GM21390 (cell line): ENCODE measurements around the gene PCMTD2.

Experiments used
- ATAC-seq: cut with Tn5 transposase; IDR thresholded peaks from one replicate; pipeline ENCODE4 v1.9.1; 2021; ENCODE audit not compliant: unreplicated experiment

The PCMTD2 gene

DNA sequence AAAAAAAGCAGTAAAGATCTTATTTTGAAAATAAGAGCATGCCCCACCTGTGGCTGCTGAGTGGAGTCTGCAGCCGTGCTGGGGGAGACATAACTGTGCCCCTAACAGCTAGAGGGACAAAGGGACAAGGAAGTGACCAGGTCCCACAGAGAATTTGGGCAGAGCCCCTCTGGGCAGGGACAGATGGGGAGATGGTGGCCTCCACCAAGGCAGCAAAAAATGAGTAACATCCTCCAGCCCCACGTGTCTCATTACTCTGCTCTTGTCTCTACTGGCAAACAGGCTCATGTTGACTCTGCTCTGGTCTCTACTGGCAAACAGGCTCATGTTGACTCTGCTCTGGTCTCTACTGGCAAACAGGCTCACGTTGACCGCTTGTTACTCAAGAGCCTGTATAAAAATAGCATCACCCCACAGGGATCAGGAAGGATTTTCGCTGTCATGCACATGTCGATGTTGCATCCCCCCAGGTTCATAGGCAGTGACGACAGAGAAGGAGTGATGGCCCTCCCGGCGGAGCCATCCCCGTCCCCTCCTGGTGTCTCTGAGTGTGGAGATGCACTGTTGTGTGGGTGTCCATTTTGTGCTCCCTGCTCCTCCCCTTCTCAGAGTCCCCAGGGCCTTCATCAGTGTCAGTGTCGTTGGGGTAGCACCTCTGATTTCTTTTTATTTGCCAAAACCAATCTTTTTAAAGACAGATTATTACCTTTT, 17.3 kb upstream of the PCMTD2 start:
- no peak for ATAC-seq

DNA sequence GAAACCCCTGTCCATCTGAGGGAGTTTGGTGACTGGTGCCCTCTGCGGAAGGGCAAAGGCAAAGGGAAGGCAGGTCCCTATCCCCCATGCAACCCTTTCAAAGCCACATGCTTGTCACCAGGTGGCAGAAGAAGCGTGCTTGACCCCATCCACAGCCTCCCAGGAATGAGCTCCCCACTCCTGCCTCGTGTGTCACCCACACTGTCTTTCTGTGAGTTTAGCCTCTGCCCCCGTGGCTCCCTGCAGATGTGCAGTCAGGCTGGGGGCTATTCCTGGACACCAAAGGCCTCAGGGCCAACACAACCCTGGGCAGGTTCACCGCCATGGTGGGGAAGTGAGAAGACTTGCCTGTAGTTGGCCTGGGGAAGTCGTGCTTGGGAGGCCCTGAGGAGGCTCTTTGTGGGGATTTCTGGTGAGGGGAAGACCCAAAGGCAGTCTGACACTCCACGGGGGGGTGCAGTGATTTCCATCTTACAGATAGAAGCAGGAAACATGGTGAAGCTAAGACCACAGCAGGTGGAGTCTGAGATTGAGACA, 16.6 kb upstream of the PCMTD2 start:
- no peak for ATAC-seq

DNA sequence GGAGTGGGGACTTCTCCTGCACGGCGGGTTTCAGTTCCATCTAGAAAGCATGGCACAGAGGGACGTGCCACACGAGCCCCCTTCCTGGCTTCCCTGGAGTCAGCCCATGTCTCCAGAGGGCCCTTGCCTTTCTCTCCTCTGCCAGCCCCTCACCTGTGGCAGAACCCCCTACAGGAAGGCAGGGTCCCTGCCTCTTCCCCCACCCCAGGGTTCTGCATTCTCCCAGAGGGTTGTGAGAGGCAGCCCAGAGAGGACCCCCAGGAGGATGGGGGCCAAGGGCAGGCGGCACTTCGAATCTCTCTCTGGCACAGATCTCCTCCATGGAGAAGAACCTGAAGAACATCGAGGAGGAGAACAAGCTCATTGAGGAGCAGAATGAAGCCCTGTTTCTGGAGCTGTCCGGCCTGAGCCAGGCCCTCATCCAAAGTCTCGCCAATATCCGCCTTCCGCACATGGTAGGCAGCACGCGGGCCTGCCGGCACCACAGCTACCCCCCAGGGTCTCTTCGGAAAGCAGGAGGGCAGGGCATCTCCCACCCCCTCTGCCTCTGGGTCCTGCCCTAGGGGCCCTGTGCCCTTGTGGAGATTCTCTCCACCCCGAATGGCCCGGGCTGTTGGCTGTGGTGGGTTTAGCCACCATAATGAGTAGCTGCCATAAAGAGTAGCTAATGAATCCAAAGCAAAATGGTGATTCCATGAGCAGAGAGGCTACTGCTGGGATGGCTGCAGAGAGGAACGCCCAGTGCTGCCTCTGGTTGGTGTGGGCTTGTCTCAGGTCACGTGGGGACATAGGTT, 15.9 kb upstream of the PCMTD2 start:
- no peak for ATAC-seq

DNA sequence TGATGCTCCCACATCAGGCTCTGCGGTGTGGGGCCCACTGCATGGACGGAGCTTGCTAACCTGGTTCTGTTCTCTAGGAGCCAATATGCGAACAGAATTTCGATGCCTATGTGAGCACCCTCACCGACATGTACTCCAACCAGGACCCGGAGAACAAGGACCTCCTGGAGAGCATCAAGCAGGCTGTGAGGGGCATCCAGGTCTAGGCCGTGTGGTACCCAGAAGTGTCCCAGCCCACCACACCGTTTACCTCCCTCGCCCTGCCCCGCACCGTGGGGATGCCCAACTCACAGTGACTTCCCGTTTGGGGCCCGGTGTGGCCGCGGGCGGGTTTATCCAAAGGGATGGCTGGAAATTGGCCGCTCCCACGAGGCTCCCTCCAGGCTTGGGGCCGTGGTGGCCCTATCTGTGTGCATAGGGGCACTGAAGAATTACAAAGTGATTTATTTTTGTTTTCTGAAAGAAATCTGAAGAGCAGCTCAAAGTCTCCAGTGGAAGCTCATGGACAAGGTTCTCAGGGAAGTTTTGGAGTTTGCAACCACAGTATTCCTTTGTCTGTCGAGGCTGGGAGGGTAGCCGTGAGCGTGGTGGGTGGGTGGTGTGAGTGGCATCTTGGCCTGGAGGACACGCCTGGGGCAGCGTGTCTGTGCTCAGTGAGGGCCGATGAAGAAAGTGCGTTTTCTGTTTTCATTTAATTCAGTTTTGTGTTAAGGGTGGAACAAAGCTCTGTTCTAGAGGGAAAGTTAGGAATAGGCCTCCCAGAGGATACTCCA, 15.1 kb upstream of the PCMTD2 start:
- no peak for ATAC-seq

DNA sequence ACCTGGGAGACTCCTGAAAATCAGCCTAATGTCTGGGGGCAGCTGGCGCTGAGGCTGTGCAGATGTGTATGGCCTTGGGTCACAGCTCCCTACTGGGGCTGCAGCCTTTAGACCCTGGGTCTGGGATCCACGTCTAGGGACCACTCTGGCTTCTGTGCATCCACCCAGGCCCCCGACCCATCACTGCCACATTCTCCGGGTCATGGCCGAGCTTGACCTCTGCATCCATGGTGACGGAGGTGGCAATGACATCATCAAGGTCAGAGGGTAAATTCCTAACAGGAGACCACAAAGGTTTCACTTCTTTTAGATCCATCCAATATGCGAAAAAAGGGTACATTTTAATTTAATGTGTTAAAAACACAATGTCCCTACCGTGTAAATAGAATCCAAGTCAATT, 14.5 kb upstream of the PCMTD2 start:
- no peak for ATAC-seq

DNA sequence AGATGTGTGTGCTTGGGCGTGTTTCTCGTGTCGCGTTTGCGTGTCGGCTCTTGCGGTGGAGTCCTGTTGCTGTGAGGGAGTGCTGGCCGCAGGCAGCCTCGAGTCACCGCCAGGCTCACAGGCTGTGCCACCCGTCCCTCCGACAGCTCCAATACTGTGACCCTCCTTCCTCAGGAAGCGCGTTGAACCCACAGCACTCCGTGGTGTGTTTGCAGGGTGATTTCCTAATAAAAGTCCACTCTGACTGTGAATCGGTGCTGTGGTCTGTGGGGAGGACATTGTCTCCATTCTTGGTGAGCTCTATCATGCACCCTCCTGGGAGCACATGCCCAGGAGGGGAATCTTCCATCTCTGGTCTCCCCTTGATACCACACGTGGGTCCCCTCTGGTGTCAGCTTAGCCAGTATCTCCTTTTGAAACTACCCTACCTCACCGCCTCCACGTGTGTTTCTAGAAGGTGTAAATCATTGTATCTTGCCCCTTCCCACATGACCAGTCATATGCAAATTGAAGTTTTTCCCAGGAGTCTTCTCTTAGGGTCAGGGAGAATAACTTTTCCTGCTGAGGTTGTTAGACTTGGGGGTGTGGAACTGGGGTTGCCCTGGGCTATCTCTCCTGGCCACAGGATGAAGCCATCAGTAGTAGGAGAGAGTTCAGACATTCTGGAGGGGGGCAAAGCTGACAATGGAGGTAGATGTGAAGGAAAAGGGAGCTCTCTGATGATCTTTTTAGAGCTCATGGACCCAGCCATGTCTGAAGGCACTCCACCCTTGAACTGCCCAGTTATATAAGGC, 13.3 kb upstream of the PCMTD2 start:
- ATAC-seq: no peak

DNA sequence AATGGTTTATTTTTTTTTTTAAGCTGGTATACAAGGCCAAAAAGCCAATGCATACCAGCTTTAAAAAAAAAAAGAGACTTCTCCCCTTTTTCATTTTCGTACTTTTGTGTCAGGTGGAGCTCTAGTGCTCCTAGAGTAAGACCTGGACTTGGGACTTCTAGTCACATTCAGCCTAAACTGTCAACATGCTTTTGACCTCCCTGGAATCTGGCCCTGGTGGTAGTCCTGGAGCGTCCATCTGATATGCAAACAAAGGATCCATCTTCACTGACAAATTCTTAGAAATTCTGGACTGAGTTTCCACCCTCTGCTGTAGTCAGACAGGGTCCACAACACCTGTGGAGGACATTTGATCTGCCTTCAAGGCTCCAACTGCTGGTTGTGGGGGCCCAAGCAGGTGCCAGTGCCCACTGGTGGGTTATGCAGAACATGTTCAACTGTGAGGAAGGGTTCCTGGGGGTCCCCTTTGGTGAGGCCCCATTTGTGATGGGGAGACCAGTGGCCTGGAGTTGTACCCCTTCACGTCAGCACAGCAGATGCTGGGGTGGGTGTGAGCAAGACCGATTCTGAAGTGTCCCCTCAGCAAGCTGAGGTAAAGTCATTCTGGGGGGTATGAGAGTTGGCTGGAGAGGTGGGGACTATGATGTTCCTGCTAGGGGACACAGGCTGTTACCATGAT, 12.6 kb upstream of the PCMTD2 start:
- no peak for ATAC-seq

DNA sequence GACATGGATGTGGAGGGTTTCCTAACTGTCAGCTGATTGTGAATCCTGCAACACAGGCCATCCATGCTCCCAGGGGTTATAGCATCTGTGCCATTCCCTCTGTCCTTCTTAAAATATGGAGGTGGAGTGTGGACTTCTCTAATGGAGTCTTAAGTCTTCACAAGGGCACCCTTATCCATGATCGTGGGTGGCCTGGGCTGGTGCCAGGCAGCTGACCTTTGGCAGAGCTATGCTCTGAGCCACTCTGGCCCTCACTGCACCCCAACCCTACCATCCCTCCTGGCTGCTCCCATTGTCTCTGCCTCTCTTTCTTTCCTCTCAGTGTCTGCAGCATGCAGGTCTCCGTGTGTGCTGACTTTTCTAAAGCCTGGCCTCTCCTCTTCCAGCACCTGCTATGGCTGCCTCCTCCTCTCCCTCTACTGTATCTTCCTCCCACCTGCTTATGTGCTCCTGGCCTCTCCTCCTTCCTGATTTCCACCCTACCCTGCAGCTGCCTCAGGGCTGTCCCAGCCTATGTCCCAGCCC, 11.2 kb upstream of the PCMTD2 start:
- ATAC-seq: no peak

DNA sequence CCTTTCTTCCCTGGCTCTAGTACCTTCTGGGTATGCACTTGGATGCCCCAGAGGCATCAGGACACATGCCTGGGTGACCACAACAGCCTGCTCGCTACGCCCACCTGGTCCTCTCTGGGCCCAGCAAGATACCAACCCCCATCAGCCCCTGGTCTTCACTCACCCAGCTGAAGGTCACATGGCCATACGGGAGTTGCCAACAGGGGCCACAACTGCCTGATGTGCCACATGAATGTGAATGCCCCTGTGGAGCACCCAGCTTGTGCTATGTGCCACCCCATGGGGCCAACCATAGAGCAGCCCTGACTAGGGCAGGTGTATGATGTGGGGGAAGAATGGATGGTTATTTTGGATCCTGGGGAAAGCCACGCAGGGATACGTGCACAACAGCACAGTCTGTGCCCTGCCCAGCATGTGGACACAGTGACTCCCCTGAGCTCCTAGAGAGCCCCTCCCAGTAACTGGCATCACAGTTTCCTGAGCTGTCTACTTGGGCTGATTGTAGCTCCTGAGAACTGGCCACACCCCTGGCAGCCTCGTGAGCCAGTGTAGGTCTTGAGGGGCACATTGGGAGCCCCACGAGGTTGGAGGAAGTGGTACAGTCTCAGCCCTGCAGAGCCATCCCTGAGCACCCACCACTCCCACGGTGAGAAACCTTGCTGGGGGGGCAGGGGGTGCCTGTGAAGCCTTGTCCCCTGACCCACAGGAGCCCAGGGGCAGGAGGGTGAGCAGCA, 10.5 kb upstream of the PCMTD2 start:
- no peak for ATAC-seq

DNA sequence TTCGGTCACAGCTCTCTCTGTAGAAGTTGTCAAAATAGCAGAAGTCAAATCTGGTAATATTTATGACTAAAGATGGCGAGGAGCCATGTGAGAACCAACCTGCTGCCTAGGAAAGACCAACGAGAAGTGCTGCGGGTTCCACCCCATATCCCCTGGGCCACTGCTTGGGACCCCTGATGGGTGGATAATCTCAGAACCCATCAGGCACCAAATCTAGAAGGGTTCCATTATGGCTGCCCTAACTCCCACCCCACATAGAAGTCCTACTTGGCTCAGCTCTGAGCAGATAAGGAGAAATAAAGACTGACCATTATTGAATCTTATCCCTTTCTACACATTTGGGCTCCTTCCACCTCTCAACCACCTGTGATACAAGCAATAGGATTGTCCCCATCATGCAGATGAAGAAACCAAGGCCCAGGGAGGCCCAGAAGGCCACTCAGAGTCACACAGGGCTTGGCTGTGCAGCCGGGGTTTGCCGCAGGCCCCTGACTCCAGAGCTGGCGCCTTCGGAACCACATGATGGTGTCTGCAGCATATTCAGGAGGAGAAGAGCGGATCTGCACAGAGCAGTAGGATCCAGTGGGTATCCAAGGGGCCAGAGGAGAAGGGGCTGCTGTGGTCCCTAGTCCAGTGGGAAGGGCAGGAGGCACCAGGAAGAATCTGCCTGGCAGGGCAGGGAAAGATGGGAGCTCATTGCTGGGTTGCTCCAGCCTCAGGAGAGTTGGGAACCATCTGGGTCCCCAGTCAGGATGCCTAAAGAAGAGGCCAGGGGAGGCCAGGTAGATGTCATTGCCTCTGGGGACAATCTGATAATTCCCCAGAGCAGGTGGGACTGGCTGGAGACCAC, 9.6 kb upstream of the PCMTD2 start:
- no peak for ATAC-seq

DNA sequence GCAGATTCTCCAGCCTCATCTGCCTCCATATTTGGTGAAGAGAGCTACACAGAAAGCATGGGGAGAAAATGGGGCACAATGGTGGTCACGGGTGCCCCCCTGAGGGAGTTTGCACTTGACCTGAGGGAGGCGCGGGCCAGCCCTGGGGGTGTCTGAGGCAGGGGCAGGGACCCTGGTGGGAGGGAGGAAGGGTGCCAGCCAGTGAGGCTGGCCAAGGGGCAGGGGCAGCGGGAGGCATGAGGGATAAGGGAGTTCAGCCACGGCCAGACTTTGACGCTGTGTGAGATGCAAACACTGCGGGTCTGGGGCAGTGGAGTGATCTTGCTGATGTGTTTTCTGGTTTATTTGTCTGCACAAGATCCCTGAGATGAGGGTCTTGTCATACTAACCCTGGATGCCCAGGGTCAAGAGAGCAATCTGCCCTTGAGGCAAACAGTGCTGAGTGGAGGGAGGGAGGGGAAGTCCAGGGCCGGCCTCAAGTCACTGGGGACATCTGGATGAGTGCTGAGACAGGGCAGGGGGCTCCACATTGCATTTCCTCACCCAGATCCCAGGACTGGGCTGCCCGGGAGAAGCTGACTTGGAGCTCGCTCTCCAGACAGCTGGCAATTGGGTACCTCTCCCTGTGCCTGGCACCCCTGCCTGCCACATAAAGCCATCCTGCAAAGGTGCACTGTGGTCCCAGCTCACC, 8.8 kb upstream of the PCMTD2 start:
- no peak for ATAC-seq

DNA sequence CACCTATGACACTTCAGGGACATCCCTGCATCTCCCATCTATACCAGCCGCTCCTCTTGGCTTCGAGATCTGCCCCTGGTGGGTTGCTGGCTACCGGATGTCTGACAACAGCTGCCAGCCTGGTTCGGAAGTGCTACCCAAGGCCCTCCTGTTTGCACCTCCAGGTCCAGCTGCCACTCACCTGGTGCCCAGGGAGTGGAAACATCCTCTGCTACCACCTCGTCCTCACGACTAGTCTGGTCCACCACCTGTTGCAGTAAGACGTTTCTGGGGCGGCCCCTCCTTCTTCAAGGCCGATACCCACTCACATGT, 8.3 kb upstream of the PCMTD2 start:
- ATAC-seq: no peak

DNA sequence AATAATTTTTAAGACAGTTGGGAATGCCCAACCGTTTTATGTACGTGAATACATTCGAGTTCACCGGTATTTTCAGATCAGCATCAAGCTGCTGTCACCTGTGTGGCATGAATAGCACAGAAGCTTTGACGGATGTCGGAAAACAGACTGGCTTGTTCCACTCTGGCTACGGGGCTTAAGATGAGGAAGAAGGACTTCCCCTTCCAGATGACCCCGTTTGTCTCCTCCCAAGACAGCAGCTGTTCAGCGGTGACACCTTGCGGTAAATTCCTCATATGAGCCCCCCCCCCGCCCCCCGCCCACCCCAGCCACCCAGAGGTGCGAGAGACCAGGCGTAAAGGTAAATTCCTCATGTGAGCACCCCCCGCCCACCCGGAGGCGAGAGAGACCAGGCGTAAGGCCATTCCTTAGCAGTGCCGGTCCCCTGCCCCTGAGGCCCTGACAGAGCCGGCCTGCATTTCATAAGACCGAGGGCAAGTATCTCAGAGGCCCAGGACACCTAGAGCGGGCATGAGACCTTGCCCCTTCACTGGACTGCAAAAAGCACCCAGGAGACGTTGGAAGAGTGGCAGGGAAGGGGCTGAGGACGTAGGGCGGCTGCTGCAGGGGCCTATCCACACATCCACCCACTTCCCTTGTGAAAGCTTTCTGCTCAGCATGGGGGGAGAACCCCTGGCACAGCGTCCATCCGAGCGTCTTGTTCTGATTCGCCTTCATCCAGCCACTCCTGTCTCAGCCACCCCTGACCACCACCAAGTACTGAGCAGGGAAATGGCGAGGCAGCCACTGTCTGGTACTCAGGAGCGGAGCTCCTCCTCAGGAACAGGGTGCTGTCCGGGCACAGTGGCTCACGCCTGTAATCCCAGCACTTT, 7.3 kb upstream of the PCMTD2 start:
- ATAC-seq: no peak

DNA sequence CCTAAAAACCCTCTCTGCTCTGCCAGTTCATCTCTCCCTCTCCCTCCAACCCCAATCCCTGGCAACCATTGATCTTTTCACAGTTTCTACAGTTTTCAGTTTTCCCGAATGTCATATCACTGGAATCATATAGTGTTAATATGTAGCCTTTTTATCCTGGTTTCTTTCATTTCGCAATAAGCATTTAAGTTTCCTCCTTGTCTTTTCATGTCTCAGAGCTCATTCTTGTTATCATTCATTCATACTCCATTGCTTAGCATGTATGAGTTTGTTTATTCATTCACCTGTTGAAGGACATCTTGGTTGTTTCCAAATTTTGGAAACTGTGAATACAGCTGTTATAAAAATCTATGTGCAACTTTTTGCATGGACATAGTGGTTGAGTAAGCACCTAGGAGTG, 5.5 kb upstream of the PCMTD2 start:
- ATAC-seq: no peak

DNA sequence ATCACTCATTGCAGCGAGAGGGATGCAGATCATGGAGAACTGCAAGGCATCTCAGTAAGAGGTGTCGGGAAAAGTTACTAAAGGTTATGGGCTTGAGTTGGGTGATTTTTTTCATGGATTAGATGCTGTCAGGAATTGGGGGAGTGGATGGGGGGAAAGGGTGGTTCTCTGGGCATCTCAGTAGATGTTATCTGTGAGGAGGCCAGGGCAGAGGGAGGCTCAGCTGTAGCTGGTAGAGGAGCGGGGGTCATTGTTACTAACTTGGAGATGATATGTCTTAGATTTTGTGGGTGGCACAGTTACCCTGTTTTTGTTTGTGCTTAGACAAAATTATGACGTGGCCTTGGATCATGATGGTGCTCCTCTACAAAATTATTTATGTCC, 2.6 kb upstream of the PCMTD2 start:
- ATAC-seq: no peak

DNA sequence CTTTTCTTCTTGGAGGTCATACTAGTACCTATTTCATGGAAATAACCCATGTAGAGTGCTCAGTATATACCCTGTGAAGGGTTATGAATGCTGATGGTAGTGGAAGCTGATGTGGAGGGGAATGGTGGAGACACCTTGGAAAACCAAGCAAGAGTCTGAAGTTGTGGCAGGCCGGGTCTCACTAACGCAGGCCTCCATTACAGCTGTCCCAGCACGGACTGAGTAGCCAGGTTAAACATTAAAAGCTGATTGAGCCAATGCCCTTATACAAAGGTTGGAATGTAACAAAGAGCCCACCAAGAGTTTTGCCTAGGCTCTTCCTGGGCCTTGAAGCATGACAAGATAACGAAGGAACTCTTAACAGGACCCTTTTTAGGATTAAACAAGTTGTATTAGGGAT, 2.1 kb upstream of the PCMTD2 start:
- no peak for ATAC-seq

DNA sequence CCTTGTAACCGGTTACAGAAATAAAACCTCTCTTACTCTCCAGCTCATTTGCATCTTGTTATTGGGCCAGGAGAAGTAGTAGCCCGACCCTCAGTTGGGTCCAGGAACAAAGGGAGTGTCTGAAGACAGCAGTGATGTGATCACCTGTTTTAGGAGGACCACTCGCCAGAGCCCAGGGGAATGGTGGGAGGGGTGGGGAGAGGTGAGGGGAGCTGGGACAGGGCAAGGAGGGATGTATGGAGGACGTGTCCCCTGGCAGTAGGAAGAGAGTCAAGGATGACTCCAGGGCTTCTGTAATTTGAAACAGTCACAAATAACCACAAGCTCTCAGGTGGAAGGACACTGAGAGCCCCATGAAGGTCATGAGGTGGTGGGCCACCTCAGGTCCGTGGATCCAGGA, 1.4 kb upstream of the PCMTD2 start:
- no peak for ATAC-seq
